Mesenchymal stem cell (in vitro differentiated cells and primary cell): ENCODE results near the gene CPLX1.

Experiments
- DNase-seq: peaks from one replicate; pipeline ENCODE4 v3.0.0-alpha.2; 2013
- H2AFZ ChIP-seq: one replicate; pipeline ENCODE4 v1.6.1; 2013; ENCODE audit warnings: low read depth, mild to moderate bottlenecking, control low read depth, inconsistent platforms, low read length, moderate library complexity
- H2AK5ac ChIP-seq: 2 replicates; pipeline ENCODE4 v1.6.1; 2013; ENCODE audit warnings: low read length, moderate library complexity, mild to moderate bottlenecking, inconsistent platforms; ENCODE audit not compliant: severe bottlenecking
- H2BK120ac ChIP-seq: one replicate; pipeline ENCODE4 v1.6.1; 2013; ENCODE audit warnings: low read depth, mild to moderate bottlenecking, inconsistent platforms, low read length, moderate library complexity
- H2BK12ac ChIP-seq, 2 experiments: one replicate each; pipeline ENCODE4 v1.6.1; 2013; ENCODE audit warnings: inconsistent platforms in 2 of 2, low read length in 2 of 2, mild to moderate bottlenecking in 2 of 2, moderate library complexity in 2 of 2, control low read depth in 1 of 2
- H2BK15ac ChIP-seq: one replicate; pipeline ENCODE4 v1.6.1; 2013; ENCODE audit warnings: mild to moderate bottlenecking, low read depth, inconsistent platforms; ENCODE audit not compliant: poor library complexity, severe bottlenecking
- H2BK5ac ChIP-seq: 2 replicates; pipeline ENCODE4 v1.6.1; 2013; ENCODE audit warnings: low read depth, mild to moderate bottlenecking, low read length, control low read depth, inconsistent platforms; ENCODE audit not compliant: poor library complexity, severe bottlenecking
- H3K14ac ChIP-seq, 2 experiments: one replicate each; pipeline ENCODE4 v1.6.1; 2013; ENCODE audit warnings: inconsistent platforms in 2 of 2, low read length in 2 of 2, control low read depth in 1 of 2, mild to moderate bottlenecking in 1 of 2, moderate library complexity in 1 of 2
- H3K18ac ChIP-seq, 2 experiments: one replicate each; pipeline ENCODE4 v1.6.1; 2013; ENCODE audit warnings: inconsistent platforms in 2 of 2, low read length in 2 of 2, control low read depth in 1 of 2, low read depth in 1 of 2, mild to moderate bottlenecking in 1 of 2
- H3K23ac ChIP-seq, 2 experiments: one replicate each; pipeline ENCODE4 v1.6.1; 2013; ENCODE audit warnings: inconsistent platforms in 2 of 2, low read length in 2 of 2, mild to moderate bottlenecking in 2 of 2, moderate library complexity in 2 of 2, control low read depth in 1 of 2
- H3K27ac ChIP-seq: 2 replicates; pipeline ENCODE4 v1.5.1; 2013; ENCODE audit warnings: mild to moderate bottlenecking, moderate library complexity, low read length, control low read depth, inconsistent platforms; ENCODE audit not compliant: poor library complexity, severe bottlenecking
- H3K27me3 ChIP-seq, 2 experiments: 2 replicates each; pipeline versions ENCODE4 v1.6.1 to v1.7.0; 2013; ENCODE audit warnings: low read length in 2 of 2, mild to moderate bottlenecking in 2 of 2, moderate library complexity in 2 of 2, control low read depth in 1 of 2, inconsistent platforms in 1 of 2; ENCODE audit not compliant: control insufficient read depth in 1 of 2, insufficient read depth in 1 of 2
- H3K36me3 ChIP-seq, 2 experiments: 2 replicates each; pipeline versions ENCODE4 v1.6.1 to v1.7.0; 2013; ENCODE audit warnings: low read length in 2 of 2, control low read depth in 1 of 2, inconsistent platforms in 1 of 2, low read depth in 1 of 2, mild to moderate bottlenecking in 1 of 2; ENCODE audit not compliant: insufficient read depth in 2 of 2, control insufficient read depth in 1 of 2
- H3K4ac ChIP-seq, 2 experiments: one replicate each; pipeline ENCODE4 v1.6.1; 2013; ENCODE audit warnings: inconsistent platforms in 2 of 2, low read length in 2 of 2, mild to moderate bottlenecking in 2 of 2, moderate library complexity in 2 of 2, control low read depth in 1 of 2, low read depth in 1 of 2
- H3K4me1 ChIP-seq: 2 replicates; pipeline ENCODE4 v1.6.1; 2013; ENCODE audit warnings: low read depth, low read length, control low read depth; ENCODE audit not compliant: control insufficient read depth, insufficient read depth
- H3K4me2 ChIP-seq: 2 replicates; pipeline ENCODE4 v1.6.1; 2013; ENCODE audit warnings: low read length, mild to moderate bottlenecking, inconsistent platforms; ENCODE audit not compliant: poor library complexity, severe bottlenecking
- H3K4me3 ChIP-seq, 2 experiments: 2 replicates each; pipeline versions ENCODE4 v1.5.1 to v1.7.0; 2013; ENCODE audit warnings: low read length in 2 of 2, mild to moderate bottlenecking in 2 of 2, control low read depth in 1 of 2, low read depth in 1 of 2; ENCODE audit not compliant: insufficient read depth in 1 of 2
- H3K79me1 ChIP-seq: replicated peaks from 2 replicates; pipeline ENCODE4 v1.6.1; 2013; ENCODE audit warnings: mild to moderate bottlenecking, control low read depth, low read length, inconsistent platforms; ENCODE audit not compliant: poor library complexity, severe bottlenecking
- H3K9ac ChIP-seq: 2 replicates; pipeline ENCODE4 v1.7.0; 2013; ENCODE audit warnings: mild to moderate bottlenecking, low read length, moderate library complexity
- H3K9me3 ChIP-seq: 2 replicates; pipeline ENCODE4 v1.7.0; 2013; ENCODE audit warnings: mild to moderate bottlenecking, low read length; ENCODE audit not compliant: control insufficient read depth
- H4K8ac ChIP-seq: one replicate; pipeline ENCODE4 v1.6.1; 2013; ENCODE audit warnings: inconsistent platforms, mild to moderate bottlenecking, low read length, moderate library complexity
- H4K91ac ChIP-seq: one replicate; pipeline ENCODE4 v1.6.1; 2013; ENCODE audit warnings: mild to moderate bottlenecking, low read length, inconsistent platforms
- WGBS: methylation state at CpG from one replicate; pipeline ENCODE4 v1.1.7; 2013; ENCODE audit warnings: mixed read lengths; 5-methylcytosine and 5-hydroxymethylcytosine counted together

The CPLX1 gene

DNA sequence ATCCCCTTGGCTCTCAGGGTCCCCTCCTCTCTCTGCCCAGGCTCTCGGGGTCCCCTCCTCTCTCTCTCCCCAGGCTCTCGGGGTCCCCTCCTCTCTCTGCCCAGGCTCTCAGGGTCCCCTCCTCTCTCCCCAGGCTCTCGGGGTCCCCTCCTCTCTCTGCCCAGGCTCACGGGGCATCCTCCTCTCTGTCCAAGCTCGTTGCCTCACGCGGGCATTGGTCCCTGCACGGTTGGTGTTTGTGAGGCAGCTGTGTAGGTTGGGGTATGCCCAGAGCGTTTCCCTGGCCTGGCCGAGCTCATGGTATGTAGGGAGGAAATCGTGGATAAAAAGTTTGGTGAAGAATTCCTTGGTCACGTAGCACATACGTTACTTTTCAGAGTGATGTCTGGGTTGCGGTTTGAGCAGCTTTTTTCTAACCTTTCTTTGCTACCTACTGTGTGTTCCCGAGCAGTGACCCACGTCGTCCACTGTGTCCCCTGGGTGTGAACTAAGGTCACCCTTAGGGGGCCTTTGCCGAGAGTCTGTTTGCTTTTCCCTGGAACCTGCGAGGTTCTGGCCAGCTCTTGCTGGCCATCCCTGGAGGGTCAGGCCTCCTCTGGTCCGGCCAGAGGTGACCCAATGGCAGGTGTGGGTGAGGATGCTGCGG lies 83.7 kb downstream of the CPLX1 start:
- Histone ChIP-seq H3K14ac (no peak overlapping the region), H3K18ac (no peak overlapping the region), H3K4me1 (peaks cover 13% of the 10 kb centered on the region), H4K8ac (no peak overlapping the region), H2AK5ac (no peak overlapping the region), H3K9me3 (no peaks in the 10 kb centered on the region), H3K4ac (no peak overlapping the region), H3K4me2 (no peak overlapping the region), H2BK120ac (no peak overlapping the region), H4K91ac (no peak overlapping the region), H3K27me3 (no peaks in the 10 kb centered on the region), H3K9ac (no peak overlapping the region), H2BK15ac (no peak overlapping the region), H3K36me3 (peaks cover 42 to 57% of the 10 kb centered on the region in 2 experiments), H3K27ac (no peak overlapping the region), H2BK5ac (no peak overlapping the region), H3K23ac (no peak overlapping the region), H2AFZ (no peak overlapping the region), H3K4me3 (no peak overlapping the region), H2BK12ac (no peak overlapping the region), H3K79me1 (peaks cover 19% of the 10 kb centered on the region)
- 92% methylated on average over 19 of the region's 21 CpGs for WGBS
- no peak for DNase-seq

DNA sequence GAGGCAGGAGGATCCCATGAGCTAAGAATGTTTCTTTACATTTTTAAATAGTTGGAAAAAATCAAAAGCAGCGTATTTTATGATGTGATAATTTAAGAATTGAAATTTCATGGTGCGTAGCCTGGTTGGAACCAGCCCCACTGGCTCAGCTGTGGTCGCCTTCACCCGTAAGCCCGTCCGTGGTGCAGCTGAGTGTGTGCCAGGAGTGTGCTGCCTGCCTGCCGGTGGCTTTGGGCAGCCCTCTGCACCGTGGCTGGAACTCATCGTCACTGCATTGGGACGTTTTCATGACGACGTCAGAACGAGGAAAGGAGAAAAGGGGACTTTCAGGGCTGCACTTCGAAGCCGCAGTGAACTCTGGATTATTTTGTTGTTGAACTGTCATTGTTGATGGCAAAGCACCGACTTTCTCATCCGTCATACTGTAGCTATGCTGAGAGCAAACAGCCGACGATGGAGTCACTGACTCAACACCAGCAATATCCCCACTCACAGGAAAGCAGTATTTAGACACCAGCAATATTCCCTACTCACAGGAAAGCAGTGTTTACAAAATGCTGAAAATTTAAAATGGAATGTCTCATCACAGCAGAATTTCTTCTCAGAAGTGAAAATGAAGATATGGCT lies 85.2 kb downstream of the CPLX1 start:
- Histone ChIP-seq H3K9me3 (no peaks in the 10 kb centered on the region), H3K9ac (no peak overlapping the region), H2BK5ac (no peak overlapping the region), H3K27me3 (no peaks in the 10 kb centered on the region), H2BK12ac (no peak overlapping the region), H2BK120ac (no peak overlapping the region), H3K4me3 (no peak overlapping the region), H3K79me1 (peaks cover 23% of the 10 kb centered on the region), H2AFZ (no peak overlapping the region), H2BK15ac (no peak overlapping the region), H3K4me2 (no peak overlapping the region), H3K18ac (no peak overlapping the region), H3K23ac (peak overlapping the region in 1 of 2 experiments; percentile 9), H2AK5ac (no peak overlapping the region), H3K14ac (no peak overlapping the region), H3K36me3 (peaks cover 50 to 67% of the 10 kb centered on the region in 2 experiments), H4K8ac (no peak overlapping the region), H3K27ac (no peak overlapping the region), H3K4me1 (peaks cover 13% of the 10 kb centered on the region), H4K91ac (no peak overlapping the region), H3K4ac (no peak overlapping the region)
- DNase-seq: peak; percentile 90
- 76% methylated on average over 19 of the region's 19 CpGs for WGBS

DNA sequence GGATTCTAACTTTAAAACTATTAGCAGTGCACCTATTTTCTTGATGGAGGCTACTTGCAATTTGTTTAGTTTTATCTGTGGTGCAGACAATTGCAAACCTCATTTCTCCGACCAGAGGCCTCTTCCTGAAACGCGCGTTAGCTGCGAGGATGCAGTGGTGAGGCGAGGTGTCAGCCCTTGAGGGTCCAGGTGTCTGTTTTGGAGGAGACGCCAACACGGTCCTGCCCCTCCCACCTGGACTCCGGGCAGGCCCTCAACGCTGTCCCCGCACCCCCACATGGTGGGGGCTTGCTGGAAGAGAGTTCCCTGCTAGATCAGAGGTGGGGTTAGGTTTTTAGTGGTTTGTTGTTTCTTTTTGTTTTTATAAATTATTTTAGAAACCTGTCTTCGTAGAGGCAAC lies 85.9 kb downstream of the CPLX1 start:
- Histone ChIP-seq H3K4ac (no peak overlapping the region), H2AK5ac (no peak overlapping the region), H3K27ac (no peak overlapping the region), H3K27me3 (no peaks in the 10 kb centered on the region), H2BK15ac (no peak overlapping the region), H2BK12ac (no peak overlapping the region), H3K4me1 (peaks cover 13% of the 10 kb centered on the region), H3K79me1 (peaks cover 27% of the 10 kb centered on the region), H3K18ac (no peak overlapping the region), H3K4me2 (no peak overlapping the region), H3K9me3 (no peaks in the 10 kb centered on the region), H2AFZ (no peak overlapping the region), H3K14ac (no peak overlapping the region), H4K91ac (no peak overlapping the region), H2BK5ac (no peak overlapping the region), H3K36me3 (peaks cover 58 to 75% of the 10 kb centered on the region in 2 experiments), H3K4me3 (no peak overlapping the region), H3K9ac (no peak overlapping the region), H2BK120ac (no peak overlapping the region), H4K8ac (no peak overlapping the region), H3K23ac (no peak overlapping the region)
- DNase-seq: no peak
- WGBS: 98% methylated on average over 12 of the region's 12 CpGs

DNA sequence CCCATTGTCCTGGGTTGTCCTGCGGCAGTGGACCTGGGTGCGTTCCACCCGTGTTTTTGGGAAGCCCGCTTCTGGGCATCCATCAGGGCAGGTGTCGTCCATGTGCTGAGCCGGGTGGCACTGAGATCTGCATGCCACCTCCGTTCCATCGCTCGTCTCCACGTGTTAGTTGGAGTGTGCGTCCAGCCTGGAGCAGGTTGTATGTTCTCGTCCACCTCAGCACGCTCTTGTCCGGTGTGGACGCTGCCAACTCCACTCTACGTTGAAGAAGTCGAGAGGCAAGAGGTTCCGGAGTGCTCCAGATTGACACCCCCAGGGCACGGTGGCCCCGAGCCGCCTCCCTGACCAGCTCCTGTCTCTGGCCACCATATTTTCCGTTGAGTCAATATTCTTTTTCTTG lies 86.4 kb downstream of the CPLX1 start:
- Histone ChIP-seq H3K9me3 (no peaks in the 10 kb centered on the region), H3K4ac (no peak overlapping the region), H2BK120ac (no peak overlapping the region), H2AFZ (no peak overlapping the region), H3K27ac (no peak overlapping the region), H2AK5ac (no peak overlapping the region), H3K4me1 (peaks cover 13% of the 10 kb centered on the region), H3K36me3 (peaks cover 62 to 79% of the 10 kb centered on the region in 2 experiments), H3K9ac (no peak overlapping the region), H3K4me3 (no peak overlapping the region), H2BK12ac (no peak overlapping the region), H4K8ac (no peak overlapping the region), H3K27me3 (no peaks in the 10 kb centered on the region), H3K18ac (no peak overlapping the region), H2BK5ac (no peak overlapping the region), H3K79me1 (peaks cover 32% of the 10 kb centered on the region), H2BK15ac (no peak overlapping the region), H3K23ac (no peak overlapping the region), H4K91ac (peak overlapping the region; percentile 31), H3K14ac (no peak overlapping the region), H3K4me2 (no peak overlapping the region)
- WGBS: 96% methylated on average over 22 of the region's 22 CpGs
- no peak for DNase-seq
